Prostate gland (tissue), 2 donors: ENCODE data around the gene HTRA2. TPM values are rescaled to one million over a fixed set of nuclear protein-coding genes. Genes with fewer than 3 reads are reported as not detected.
A peak's percentile ranks its signal among the peaks of the same experiment; 100 is the strongest.

Experiments
- DNase-seq: peaks from one replicate; pipeline ENCODE4 v3.0.0-alpha.2; 2019; ENCODE audit warnings: low spot score
- H3K27ac ChIP-seq, 2 donors: fragments of 200-600 bp; sonication (generic); 2 replicates each; pipeline ENCODE4 v1.5.1; 2017 to 2019
- H3K27me3 ChIP-seq: fragments of 200-600 bp; sonication (generic); replicated peaks from 2 replicates; pipeline ENCODE4 v1.5.1; 2019; ENCODE audit not compliant: insufficient read depth
- H3K36me3 ChIP-seq, 2 donors: fragments of 200-600 bp; sonication (generic); 1 replicate in 1 of 2; 2 replicates in 1 of 2; pipeline versions ENCODE4 v1.5.1 to v1.8.1; 2017 to 2019
- H3K4me1 ChIP-seq: fragments of 200-600 bp; sonication (generic); replicated peaks from 2 replicates; pipeline ENCODE4 v1.5.1; 2019
- H3K4me3 ChIP-seq, 2 donors: fragments of 200-600 bp; sonication (generic); 2 replicates each; pipeline ENCODE4 v1.5.1; 2017 to 2019
- H3K9me3 ChIP-seq: fragments of 200-600 bp; sonication (generic); 2 replicates; pipeline ENCODE4 v1.5.1; 2017
- POLR2A ChIP-seq: fragments of 450-650 bp; IDR thresholded peaks from one replicate; pipeline ENCODE4 v1.6.1; 2016; ENCODE audit warnings: antibody characterized with exemption, mild to moderate bottlenecking
- POLR2AphosphoS5 ChIP-seq: sonication (generic); formaldehyde crosslinking; IDR thresholded peaks from one replicate; pipeline ENCODE4 v1.6.1; 2017; ENCODE audit warnings: antibody characterized with exemption
- WGBS: methylation state at CpG from one replicate; pipeline ENCODE4 v1.1.5; 2018; 5-methylcytosine and 5-hydroxymethylcytosine counted together
- intact Hi-C: fragments of 100-400 bp; cut with DNase I; formaldehyde crosslinking; loops from one replicate; pipeline ENCODE4 v1.14.2; 2022
- total RNA-seq, 2 donors: library from RNA; depleted of rRNA; stranded (reverse); fragments of >200 nt; gene quantifications; one replicate each; pipeline ENCODE4 v1.1.0, GENCODE V29; 2016
- TF ChIP-seq, protein P1 (sequence below), 4 experiments: fragments of 200-600 bp in 2 of 4; fragments of 450-650 bp in 2 of 4; sonication (generic) in 2 of 4; IDR thresholded peaks; 1 replicate in 3 of 4; 2 replicates in 1 of 4; pipeline ENCODE4 v1.5.1; 2016 to 2019; ENCODE audit warnings: antibody characterized with exemption in 4 of 4, mild to moderate bottlenecking in 2 of 4, moderate library complexity in 2 of 4

HTRA2 gene
- total RNA-seq, 2 donors from 2014 or later, result 19.1 to 37.9 TPM

DNA sequence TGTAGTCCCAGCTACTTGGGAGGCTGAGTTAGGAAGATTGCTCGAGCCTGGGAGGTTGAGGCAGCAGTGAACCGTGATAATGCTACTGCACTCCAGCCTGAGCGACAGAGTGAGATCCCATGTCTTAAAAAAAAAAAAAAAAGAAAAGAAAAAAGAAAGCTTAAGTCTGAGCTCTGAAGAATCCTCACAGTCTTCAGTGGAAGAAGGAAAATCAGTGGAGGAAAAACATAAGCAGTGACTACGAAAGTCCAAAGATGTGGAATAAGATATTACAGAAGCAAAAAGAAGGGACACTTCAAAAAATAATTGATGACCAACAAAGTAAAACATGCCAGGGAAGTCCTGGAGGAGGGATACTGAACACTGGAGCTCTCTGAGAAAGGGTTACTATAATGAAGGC is 19.5 kb upstream of the HTRA2 start:
- H3K9me3 ChIP-seq, result no peaks in the 10 kb centered on the region
- no peak overlapping the region for H3K27ac ChIP-seq
- peaks cover 18% of the 10 kb centered on the region for H3K4me1 ChIP-seq
- TF ChIP-seq, protein P1, sequence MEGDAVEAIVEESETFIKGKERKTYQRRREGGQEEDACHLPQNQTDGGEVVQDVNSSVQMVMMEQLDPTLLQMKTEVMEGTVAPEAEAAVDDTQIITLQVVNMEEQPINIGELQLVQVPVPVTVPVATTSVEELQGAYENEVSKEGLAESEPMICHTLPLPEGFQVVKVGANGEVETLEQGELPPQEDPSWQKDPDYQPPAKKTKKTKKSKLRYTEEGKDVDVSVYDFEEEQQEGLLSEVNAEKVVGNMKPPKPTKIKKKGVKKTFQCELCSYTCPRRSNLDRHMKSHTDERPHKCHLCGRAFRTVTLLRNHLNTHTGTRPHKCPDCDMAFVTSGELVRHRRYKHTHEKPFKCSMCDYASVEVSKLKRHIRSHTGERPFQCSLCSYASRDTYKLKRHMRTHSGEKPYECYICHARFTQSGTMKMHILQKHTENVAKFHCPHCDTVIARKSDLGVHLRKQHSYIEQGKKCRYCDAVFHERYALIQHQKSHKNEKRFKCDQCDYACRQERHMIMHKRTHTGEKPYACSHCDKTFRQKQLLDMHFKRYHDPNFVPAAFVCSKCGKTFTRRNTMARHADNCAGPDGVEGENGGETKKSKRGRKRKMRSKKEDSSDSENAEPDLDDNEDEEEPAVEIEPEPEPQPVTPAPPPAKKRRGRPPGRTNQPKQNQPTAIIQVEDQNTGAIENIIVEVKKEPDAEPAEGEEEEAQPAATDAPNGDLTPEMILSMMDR (IDR thresholded peaks at IDR 0.05), result no peak
- TF ChIP-seq POLR2AphosphoS5, result no peak
- no peak for TF ChIP-seq POLR2A
- peaks cover 29% of the 10 kb centered on the region for H3K27me3 ChIP-seq
- DNase-seq, result no peak
- H3K4me3 ChIP-seq, result no peak overlapping the region
- 74% methylated on average over 4 of the region's 4 CpGs for WGBS
- H3K36me3 ChIP-seq, result peaks cover 0 to 5% of the 10 kb centered on the region in 2 donors
- intact Hi-C loops, result no loop called here

DNA sequence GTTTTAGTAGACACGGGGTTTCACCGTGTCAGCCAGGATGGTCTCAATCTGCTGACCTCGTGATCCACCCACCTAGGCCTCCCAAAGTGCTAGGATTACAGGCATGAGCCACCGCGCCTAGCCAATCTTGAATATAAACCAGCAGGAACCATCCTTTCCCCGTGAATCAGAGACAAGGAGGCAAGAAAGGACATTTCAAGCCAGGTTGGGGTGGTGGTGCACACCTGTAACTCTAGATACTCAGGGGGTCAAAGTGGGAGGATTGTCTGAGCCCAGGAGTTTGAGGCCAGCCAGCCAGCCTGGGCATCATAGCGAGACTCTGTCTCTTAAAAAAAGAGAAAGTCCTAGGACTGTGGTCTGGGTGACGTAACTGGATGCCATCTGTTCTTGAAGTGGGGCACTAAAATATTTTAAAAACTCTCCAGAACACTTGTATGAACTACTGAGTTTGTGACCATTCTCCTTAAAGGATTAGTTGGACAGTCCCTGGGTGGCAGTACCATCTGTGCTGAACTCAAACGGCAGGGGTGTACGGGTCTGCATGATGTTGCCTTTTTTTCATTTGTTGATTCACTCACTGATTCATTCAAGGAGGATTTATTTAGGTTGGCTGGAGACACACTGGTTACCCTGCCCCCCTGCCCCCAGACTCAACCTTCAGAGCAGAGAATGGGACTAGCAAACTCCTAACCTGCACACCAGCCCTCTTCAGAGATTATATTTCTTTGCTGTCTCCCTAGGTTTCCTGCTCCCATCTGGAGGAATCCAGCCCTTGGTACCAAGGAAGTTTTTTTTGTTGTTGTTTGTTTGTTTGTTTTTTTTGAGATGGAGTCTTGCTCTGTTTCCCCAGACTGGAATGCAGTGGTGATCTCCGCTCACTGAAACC is 18.4 kb upstream of the HTRA2 start:
- H3K9me3 ChIP-seq, result no peaks in the 10 kb centered on the region
- no peaks in the 10 kb centered on the region for H3K36me3 ChIP-seq
- no peak overlapping the region for H3K27ac ChIP-seq
- no peak for DNase-seq
- H3K27me3 ChIP-seq, result peaks cover 40% of the 10 kb centered on the region
- H3K4me3 ChIP-seq, result no peak overlapping the region
- WGBS, result 26% methylated on average over 11 of the region's 11 CpGs
- intact Hi-C loops, result no loop called here
- H3K4me1 ChIP-seq, result peaks cover 16% of the 10 kb centered on the region
- TF ChIP-seq, protein P1 (IDR thresholded peaks at IDR 0.05), result no peak
- TF ChIP-seq POLR2AphosphoS5 (no peak), POLR2A (no peak)

DNA sequence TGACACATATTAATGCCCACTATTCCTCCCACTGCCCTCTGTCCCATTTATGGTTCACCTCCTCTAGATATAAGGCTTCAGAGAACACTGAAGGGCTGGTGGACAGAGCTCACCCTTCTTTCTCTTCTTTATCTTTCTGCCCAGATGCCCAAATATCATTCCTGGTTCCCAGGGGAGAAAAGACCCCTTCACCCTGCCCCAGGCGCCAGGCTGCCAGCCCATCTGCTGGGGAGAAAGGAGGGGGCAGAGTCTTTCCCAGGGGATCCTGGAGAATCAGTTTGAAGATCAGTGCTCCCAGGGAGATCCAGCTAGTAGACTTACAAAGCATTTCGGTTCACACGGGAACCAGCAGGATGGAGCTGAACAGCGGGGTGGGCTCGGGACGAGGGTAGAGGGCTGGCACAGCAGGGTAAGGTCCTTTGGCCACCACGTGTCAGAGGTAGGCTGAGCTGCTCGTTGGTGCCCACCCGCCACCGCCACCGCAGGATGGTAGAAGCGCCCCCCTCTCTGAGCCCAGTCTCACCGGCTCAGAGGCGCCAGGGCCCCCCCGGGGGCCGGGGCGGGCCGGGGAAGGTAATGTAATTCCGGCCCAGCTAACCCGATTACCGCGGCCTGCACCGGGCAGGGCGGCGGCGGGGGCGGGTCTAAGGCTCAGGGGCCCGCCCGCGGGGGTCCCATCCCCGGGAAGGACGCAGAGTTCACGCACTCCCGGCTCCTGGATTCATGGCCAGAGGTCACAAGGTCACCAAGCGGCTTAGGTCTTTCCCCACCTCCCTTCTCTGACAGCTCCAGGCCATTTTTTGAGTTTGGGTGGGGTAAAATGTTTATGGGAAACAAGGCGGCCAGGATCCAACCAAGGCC is 16.8 kb upstream of the HTRA2 start:
- no peak overlapping the region for H3K27ac ChIP-seq
- 7% methylated on average over 36 of the region's 36 CpGs for WGBS
- H3K4me1 ChIP-seq, result peaks cover 11% of the 10 kb centered on the region
- H3K36me3 ChIP-seq, result no peaks in the 10 kb centered on the region
- TF ChIP-seq POLR2AphosphoS5 (no peak), POLR2A (no peak)
- TF ChIP-seq, protein P1 (IDR thresholded peaks at IDR 0.05), result no peak
- H3K4me3 ChIP-seq, result no peak overlapping the region
- no peak for DNase-seq
- no peaks in the 10 kb centered on the region for H3K9me3 ChIP-seq
- intact Hi-C loops, result no loop called here
- peaks cover 41% of the 10 kb centered on the region for H3K27me3 ChIP-seq

DNA sequence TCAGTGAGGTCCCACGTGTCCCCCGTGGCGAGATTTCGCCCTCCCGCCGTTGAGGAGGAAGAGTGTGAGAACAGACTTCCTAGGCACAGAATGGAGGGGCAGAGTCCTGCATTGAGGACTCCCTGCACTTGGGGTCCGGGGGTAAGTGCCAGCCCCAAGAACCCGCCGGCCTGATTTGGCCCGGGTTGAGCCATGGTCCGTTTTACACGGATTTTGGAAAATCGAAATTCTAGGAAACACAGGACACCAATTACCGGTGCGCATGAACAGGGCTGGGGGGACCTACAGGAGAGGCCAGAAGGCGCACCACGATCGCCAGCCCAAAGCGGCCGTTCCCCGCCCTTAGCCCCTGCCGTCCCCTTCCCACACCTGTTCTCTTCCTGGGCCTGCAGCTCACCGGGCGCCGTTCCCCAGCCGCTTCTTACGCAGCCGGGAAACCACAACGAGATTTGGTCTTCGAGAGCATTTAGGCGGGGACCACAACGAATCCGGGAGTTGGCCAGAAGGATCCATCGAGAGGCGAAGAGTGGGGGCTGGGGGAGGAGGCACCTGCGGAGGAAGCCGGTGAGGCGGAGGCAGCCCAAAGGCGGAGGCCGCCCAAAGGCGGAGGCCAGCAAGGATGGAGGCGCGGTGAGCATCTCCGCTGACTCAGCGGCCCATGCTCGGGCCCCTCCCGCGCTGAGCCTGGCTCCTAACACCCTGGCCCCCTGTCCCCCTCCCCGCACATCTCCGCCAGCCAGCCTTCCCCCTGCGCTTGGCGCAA is 15.9 kb upstream of the HTRA2 start:
- H3K27me3 ChIP-seq, result peaks cover 41% of the 10 kb centered on the region
- WGBS, result 5% methylated on average over 52 of the region's 52 CpGs

More for the DNA sequence above, 15.9 kb upstream of the HTRA2 start:
- TF ChIP-seq POLR2AphosphoS5, result peak; percentile 5
- TF ChIP-seq, protein P1 (IDR thresholded peaks at IDR 0.05), result no peak
- no peak for TF ChIP-seq POLR2A
- no peak for DNase-seq
- H3K27ac ChIP-seq, result no peak overlapping the region
- no peaks in the 10 kb centered on the region for H3K9me3 ChIP-seq
- H3K4me3 ChIP-seq, result no peak overlapping the region
- no peaks in the 10 kb centered on the region for H3K36me3 ChIP-seq
- H3K4me1 ChIP-seq, result peaks cover 11% of the 10 kb centered on the region
- intact Hi-C loops, result no loop called here
